ENCODE results near the gene IER5. TPM values are rescaled to one million over a fixed set of nuclear protein-coding genes. Genes with fewer than 3 reads are reported as not detected.

The IER5 gene
- polyA plus RNA-seq, 1 donor from 2014 or later = 8.4 TPM

- H3K36me3 ChIP-seq (ENCODE audit: insufficient read depth, low read length) = no peaks in the 10 kb centered on the region
These were observed 26.3 kb downstream of the IER5 start for GRCh38 chr1:181114574-181115367.

GRCh38 chr1:181115368-181115684, 26.8 kb downstream of the IER5 start:
- Histone ChIP-seq H3K4me2 (ENCODE audit: low read length) (no peak overlapping the region), H3K79me2 (replicated peaks; ENCODE audit: insufficient read depth, low read length) (no peaks in the 10 kb centered on the region), H2AFZ (ENCODE audit: low read depth, low read length) (no peak overlapping the region), H3F3A (ENCODE audit: insufficient read depth, low read length, poor library complexity, severe bottlenecking) (peaks cover 8% of the 10 kb centered on the region), H3K9me2 (ENCODE audit: insufficient read depth, low read length) (no peaks in the 10 kb centered on the region), H3K4me3 (ENCODE audit: low read length) (no peak overlapping the region), H3K9ac (ENCODE audit: low read length) (no peak overlapping the region), H4K20me1 (ENCODE audit: insufficient read depth) (no peaks in the 10 kb centered on the region), H3K9me3 (ENCODE audit: low read length) (no peaks in the 10 kb centered on the region), H3K27ac (ENCODE audit: low read length) (no peak overlapping the region), H3K27me3 (ENCODE audit: insufficient read depth, low read depth, low read length) (no peaks in the 10 kb centered on the region), H3K36me3 (ENCODE audit: insufficient read depth, low read length) (no peaks in the 10 kb centered on the region)
- TF ChIP-seq CTCF (IDR thresholded peaks at IDR 0.05; ENCODE audit: poor library complexity, severe bottlenecking) = no peak
- no peak for TF ChIP-seq EZH2 (IDR thresholded peaks at IDR 0.05; ENCODE audit: borderline replicate concordance, insufficient read depth, low read length, poor library complexity, severe bottlenecking)
- no peak for TF ChIP-seq TAF1 (IDR thresholded peaks at IDR 0.05; ENCODE audit: low read depth)
- TF ChIP-seq MXI1 (conservative IDR thresholded peaks at IDR 0.05; ENCODE audit: poor library complexity, severe bottlenecking) = no peak
- TF ChIP-seq SMC3 (conservative IDR thresholded peaks at IDR 0.05; ENCODE audit: poor library complexity) = no peak

More at GRCh38 chr1:181114574-181115367, 26.3 kb downstream of the IER5 start:
- Histone ChIP-seq H3K79me2 (replicated peaks; ENCODE audit: insufficient read depth, low read length) (no peaks in the 10 kb centered on the region), H3K9me3 (ENCODE audit: low read length) (no peaks in the 10 kb centered on the region), H3K27me3 (ENCODE audit: insufficient read depth, low read depth, low read length) (no peaks in the 10 kb centered on the region), H3K27ac (ENCODE audit: low read length) (no peak overlapping the region), H4K20me1 (ENCODE audit: insufficient read depth) (no peaks in the 10 kb centered on the region), H3F3A (ENCODE audit: insufficient read depth, low read length, poor library complexity, severe bottlenecking) (peaks cover 8% of the 10 kb centered on the region), H3K4me2 (ENCODE audit: low read length) (no peak overlapping the region), H3K9ac (ENCODE audit: low read length) (no peak overlapping the region), H3K9me2 (ENCODE audit: insufficient read depth, low read length) (no peaks in the 10 kb centered on the region), H2AFZ (ENCODE audit: low read depth, low read length) (no peak overlapping the region), H3K4me3 (ENCODE audit: low read length) (no peak overlapping the region)
- TF ChIP-seq SMC3 (conservative IDR thresholded peaks at IDR 0.05; ENCODE audit: poor library complexity) (no peak), CTCF (IDR thresholded peaks at IDR 0.05; ENCODE audit: poor library complexity, severe bottlenecking) (no peak), REST (IDR thresholded peaks at IDR 0.05; ENCODE audit: borderline replicate concordance) (no peak), EZH2 (IDR thresholded peaks at IDR 0.05; ENCODE audit: borderline replicate concordance, insufficient read depth, low read length, poor library complexity, severe bottlenecking) (no peak), MXI1 (conservative IDR thresholded peaks at IDR 0.05; ENCODE audit: poor library complexity, severe bottlenecking) (no peak), POLR2AphosphoS5 (IDR thresholded peaks at IDR 0.05) (no peak), EP300 (conservative IDR thresholded peaks at IDR 0.05; ENCODE audit: poor library complexity, severe bottlenecking) (no peak)
